GM19397 (cell line): ENCODE measurements around the gene NPM3.

ENCODE experiments used
- ATAC-seq: cut with Tn5 transposase; IDR thresholded peaks from one replicate; pipeline ENCODE4 v1.9.1; 2021; ENCODE audit warnings: mild to moderate bottlenecking, moderate library complexity; ENCODE audit not compliant: unreplicated experiment

The NPM3 gene

DNA sequence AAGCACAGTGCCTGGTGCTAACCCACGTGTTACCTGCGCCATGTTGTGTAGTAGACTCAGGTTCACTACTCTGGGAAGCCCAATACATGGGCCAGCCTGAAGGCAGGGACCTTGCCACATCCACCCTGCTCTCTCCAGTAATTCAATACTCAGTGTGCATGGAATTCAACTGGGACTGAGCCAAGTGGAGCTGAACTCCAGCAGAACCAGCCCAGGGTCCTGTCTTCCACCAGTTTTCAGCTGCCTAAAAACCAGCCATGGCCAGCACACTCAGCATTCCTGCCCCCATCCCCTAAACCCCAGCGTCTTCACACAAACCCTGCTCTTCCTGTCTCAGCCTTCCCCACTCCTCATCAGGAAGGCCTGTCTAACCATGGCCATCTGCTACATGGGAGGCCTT is 22.7 kb downstream of the NPM3 start:
- no peak for ATAC-seq

DNA sequence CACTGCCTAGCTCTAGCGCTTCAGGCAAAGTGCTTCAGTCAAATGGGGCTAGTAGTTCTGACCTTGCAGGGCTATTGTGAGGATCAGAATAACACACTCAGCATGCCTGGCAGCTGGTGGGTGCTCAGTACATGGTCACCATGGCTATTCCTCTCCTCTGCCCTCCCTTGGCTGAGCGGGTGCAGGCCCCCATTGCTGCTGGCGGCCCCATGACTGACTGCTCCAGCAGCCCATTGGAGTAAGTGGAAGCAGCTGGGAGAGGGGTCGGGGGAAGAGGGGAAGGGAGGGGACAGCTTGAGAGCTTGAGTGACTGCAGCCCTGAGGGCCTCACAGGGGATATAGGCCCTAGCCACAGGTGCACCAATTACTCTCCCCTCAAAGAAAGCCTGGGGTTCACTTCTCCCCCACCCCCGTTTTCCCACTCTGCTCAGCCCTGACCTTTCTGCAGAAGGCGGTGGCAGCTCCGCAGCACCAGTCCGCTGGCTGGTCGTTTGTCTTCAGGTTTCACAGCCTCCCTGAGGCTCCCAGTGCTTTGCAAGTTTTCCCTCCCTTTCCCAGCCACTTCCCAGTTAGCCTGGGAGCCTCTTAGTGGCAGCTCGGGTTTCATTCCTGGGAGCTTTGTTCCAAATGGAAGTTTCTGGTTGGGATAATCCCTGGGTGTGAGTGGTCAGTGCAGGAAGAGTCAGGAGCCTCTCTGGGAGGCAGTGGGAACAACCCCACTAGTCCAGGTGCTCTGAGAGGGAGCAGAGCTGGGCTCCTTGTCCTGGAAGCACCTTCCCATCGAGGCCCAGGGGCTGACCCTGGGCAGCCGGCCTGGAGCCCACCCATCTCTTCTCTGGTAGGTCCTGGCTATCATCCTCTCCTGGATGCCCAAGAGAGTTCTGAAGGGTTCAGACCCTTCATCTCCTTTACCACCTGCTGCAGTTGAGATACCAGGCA is 23.7 kb downstream of the NPM3 start:
- ATAC-seq = no peak

DNA sequence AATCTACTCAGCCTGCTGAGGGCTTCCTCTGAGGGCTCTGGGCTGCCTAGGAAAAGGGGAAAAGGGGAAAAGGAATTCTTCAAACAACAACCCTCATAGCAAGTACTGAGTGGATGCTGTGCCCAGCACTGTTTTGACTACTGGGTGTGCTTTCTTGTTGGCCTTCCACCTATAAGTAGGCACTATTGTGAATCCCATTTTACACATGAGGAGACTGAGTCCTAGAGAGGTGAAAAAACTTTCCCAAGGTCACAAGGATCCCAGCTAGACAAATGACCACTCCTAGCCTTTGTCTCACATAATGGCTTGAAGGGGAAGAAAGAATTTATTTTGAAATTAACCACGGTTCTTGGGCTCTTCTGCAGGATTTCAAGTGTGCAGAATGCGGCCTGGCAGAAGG is 24.4 kb downstream of the NPM3 start:
- ATAC-seq = no peak

DNA sequence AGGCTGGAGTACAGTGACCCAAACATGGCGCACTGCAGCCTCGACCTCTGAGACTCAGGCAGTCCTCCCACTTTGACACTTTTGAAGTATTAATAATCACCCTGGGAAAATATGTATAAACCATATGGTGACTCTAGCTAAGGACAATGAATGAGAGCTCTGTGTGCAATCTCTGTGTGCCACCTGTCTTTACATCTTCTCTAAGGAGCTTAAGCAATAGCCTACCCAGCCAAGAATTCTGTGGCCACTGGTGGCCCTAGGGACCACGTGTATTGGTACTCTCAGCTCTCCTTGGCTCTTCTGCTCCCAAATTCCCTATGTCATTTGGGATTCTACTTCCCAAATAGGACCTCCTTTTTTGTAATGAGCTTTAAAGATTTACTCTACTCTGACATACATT is 31.0 kb downstream of the NPM3 start:
- ATAC-seq = no peak

DNA sequence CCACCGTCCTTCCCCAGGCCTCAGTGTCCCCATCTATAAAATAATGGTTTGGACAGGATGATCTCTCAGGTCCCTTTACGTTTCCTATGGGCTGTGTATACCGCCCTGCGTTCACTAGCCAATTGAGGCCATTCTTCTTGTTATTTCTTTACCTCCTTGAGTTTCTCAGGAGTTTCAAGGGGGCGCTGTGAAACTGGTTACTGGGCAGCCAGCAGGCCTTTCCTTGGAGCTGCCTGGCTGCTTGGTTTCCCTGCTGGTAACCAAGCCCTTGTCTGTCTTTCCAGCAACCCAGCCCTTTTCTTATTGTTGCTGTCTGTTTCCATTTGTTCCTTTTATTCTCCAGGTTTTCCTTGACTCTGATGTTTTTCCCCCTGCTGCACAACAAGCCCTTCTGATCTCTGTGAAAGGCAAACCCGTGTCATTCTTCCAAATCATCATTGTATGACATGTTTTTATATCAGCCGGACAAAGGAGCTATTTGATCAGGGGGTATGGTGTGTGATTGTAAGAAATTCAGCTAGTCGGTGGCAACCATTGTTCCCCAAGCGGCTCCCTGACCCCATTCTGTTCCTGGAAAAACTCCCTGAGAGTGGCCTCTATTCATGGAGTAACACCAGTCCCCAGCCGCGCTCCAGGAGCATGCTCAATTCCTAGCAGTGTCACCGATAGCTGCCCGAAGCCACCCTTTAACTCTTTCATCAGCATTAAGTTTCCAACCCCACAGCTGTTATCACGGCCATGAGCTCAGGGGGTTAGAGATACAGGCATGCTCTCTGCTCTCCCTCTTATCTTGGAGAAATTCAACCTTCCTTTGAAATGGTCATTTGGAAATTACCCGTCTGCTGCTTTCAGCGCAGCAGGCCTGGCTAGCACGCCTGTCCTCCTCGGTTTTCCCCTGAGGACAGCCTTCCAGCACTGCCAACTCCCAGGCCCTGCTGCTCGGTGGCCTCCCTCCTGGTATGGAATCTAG is 33.9 kb downstream of the NPM3 start:
- ATAC-seq = no peak

DNA sequence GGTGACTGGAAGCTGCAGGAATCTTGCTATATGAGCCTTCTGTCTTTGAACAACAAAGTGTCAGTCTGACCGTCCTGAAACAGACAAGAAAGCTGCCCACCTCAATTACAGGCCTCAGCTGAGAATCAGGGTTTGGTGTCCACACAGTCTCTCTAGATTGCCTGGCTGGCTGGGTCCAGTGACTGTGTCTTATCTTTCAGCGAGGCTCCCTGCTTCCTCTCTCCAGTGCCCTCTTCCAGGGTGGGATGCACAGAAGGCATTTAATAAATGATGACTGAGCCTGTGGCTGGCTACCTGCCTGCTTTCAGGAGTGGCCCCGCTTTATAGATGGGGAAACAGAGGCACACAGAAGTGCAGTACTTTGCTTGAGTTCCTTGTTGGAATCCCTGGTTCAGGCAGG is 34.8 kb downstream of the NPM3 start:
- no peak for ATAC-seq

DNA sequence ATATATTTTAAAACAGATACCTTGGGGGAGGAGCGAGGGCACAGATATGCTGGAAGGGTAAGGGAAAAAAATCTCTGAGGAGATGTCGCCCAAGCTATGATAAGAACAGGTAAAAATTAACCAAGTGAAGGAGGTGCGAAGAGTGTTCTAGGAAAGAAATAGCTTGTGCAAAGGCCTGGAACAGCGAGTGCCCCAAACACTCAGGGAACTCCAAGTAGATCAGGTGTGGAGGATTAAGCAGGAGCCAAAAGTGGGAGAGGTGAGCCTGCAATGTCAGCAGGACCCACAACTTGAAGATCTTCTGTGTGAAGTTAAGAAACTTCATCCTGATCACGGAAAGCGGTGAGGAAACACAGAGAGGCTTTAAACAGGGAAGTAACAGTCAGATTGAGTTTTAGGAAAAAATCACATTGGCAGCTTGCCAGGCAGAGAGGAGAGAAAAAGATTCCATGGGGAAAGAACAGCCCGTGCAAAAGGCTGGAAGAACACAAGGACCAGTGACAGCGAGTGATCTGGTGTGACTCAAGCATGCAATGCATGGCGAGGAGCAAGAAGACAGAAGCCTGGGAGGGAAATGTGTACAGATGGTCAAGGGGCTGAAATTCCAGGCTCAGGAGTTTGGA is 38.1 kb downstream of the NPM3 start:
- no peak for ATAC-seq

DNA sequence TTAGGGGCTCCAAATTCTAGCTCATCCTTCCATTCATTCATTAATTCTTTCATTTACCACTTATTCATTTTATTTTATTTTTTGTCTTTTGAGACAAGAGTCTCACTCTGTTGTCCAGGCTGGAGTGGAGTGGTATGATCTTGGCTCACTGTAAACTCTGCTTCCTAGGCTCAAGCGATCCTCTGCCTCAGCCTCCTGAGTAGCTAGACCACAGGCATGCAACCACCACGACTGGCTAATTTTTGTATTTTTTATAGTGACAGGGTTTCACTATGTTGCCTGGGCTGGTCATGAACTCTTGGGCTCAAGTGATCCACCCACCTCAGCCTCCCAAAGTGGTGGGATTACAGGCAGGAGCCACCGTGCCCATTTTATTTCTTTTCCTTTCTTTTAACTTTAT is 39.0 kb downstream of the NPM3 start:
- no peak for ATAC-seq

DNA sequence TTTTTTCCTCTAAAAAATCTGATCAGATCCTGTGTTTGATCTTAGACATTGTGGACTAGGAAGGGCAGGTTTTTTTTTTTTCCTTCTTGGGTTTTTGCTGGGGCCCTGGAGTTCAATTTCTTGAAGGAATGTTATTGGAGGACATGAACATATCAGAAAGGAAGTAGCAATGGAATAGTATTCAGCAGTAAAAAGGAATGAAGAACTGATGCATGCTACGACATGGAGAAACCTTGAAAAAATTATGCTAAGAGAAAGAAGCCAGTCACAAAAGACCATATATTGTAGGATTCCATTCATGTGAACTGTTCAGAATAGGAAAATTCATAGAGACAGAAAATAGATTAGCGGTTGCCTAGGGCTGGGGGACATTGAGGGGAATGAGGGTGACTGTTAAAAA is 41.3 kb downstream of the NPM3 start:
- no peak for ATAC-seq

DNA sequence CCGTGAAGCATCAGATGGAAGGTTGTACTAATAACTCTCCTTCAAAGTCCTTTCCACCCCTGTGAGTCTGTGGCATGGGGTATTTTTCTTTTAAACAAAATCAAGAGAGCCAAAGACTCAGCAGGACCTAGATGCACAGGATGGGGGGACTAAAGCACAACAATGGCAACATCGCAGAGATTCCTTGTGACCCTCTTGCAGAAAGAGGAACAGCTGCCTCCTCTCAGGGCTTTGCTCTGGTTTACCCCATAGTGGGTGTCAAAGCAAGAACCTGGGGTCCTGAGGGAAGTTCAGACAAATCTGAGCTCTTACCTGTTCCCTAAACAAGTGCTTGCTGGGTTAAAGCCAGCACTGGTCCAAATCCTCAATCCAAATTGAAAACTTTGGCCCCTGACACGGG is 46.6 kb downstream of the NPM3 start:
- no peak for ATAC-seq

DNA sequence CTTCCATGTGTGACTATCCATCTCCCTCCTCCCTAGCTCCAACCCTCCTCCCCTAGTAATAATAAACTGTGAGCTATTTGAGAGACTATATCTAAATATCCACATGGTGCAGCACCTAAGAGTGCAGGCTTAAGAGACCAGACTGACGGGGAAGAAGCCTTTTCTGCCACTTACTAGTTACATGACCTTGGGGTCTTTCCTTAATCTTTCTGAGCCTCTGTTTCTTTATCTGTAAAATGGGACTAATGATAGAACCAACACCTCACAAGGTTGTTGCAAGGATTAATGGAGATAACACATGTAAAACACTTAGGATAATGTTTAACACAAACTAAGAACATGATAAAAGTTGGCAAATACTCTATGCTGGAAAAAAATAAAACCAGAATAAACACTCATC is 51.1 kb downstream of the NPM3 start:
- no peak for ATAC-seq
